ENCODE data around the gene HOXA3. TPM values are rescaled to one million over a fixed set of nuclear protein-coding genes. Genes with fewer than 3 reads are reported as not detected.

Gene HOXA3
- total RNA-seq, 1 experiment from 2014 or later = not detected

- DNase-seq = no peak
- Histone ChIP-seq H3K79me2 (ENCODE audit: insufficient read depth, low read length) (no peaks in the 10 kb centered on the region), H2BK12ac (ENCODE audit: insufficient read length, low read depth, low read length) (no peak overlapping the region), H2BK20ac (ENCODE audit: low read depth, low read length, poor library complexity, severe bottlenecking) (no peak overlapping the region), H2AFZ (ENCODE audit: low read length) (no peak overlapping the region), H3K27ac (ENCODE audit: insufficient read length, low read depth, low read length) (no peak overlapping the region), H3K14ac (ENCODE audit: insufficient read depth, low read length) (no peak overlapping the region), H3K56ac (ENCODE audit: insufficient read length, low read depth, low read length) (no peak overlapping the region), H3K18ac (ENCODE audit: insufficient read length, low read depth, low read length) (no peak overlapping the region), H3K9me3 (ENCODE audit: control insufficient read depth, low read depth, low read length) (no peaks in the 10 kb centered on the region), H3K27me3 (ENCODE audit: insufficient read depth, low read length) (peaks cover 96% of the 10 kb centered on the region), H2BK5ac (ENCODE audit: insufficient read length, low read length) (no peak overlapping the region), H3T11ph (ENCODE audit: low read length) (no peak overlapping the region), H4K91ac (ENCODE audit: insufficient read length, low read depth, low read length) (no peak overlapping the region), H4K8ac (replicated peaks; ENCODE audit: insufficient read length, low read depth, low read length) (no peak overlapping the region), H4K20me1 (ENCODE audit: control insufficient read depth, insufficient read depth, insufficient read length) (peaks cover 2% of the 10 kb centered on the region), H2AK5ac (ENCODE audit: insufficient read length, low read length) (no peak overlapping the region), H3K4me2 (ENCODE audit: insufficient read depth, insufficient read length, low read length) (no peak overlapping the region), H4K5ac (ENCODE audit: insufficient read length, low read depth, low read length) (no peak overlapping the region), H3K9ac (ENCODE audit: extremely low read depth, insufficient read length, low read length) (no peak overlapping the region), H2BK15ac (ENCODE audit: low read depth, low read length) (no peak overlapping the region), H3K23me2 (ENCODE audit: insufficient read length, low read depth, low read length, poor library complexity, severe bottlenecking) (peaks cover 3% of the 10 kb centered on the region), H3K79me1 (ENCODE audit: insufficient read depth, low read depth, low read length, poor library complexity, severe bottlenecking) (no peaks in the 10 kb centered on the region), H3K4ac (ENCODE audit: low read depth, low read length) (no peak overlapping the region), H3K23ac (ENCODE audit: insufficient read length, low read depth, low read length) (no peak overlapping the region), H2BK120ac (ENCODE audit: low read depth, low read length, poor library complexity, severe bottlenecking) (no peak overlapping the region), H3K4me1 (ENCODE audit: insufficient read depth, low read length) (no peaks in the 10 kb centered on the region)
- WGBS (ENCODE audit: extremely low coverage, insufficient read length, low lambda C conversion rate) = no CpG with 5 or more reads among the region's 4 CpGs
- H3K4me3 Mint-ChIP-seq = no peak overlapping the region
- no peak for TF ChIP-seq CTCF (conservative IDR thresholded peaks at IDR 0.05)
- H3K4me1 Mint-ChIP-seq = peaks cover 10 to 19% of the 10 kb centered on the region in 2 experiments
- peaks cover 0 to 3% of the 10 kb centered on the region in 2 experiments; a peak in 3 of 5 replicates for H3K9me3 Mint-ChIP-seq
- peaks cover 98% of the 10 kb centered on the region for H3K27me3 Mint-ChIP-seq (ENCODE audit: low read depth)
- no peak overlapping the region for H3K27ac Mint-ChIP-seq
- H3K36me3 Mint-ChIP-seq (ENCODE audit: insufficient read depth in 1 of 3, low read depth in 3 of 3) = no peaks in the 10 kb centered on the region; a peak in 1 of 7 replicates
Observed at GRCh38 chr7:27111751-27112277, 40.6 kb downstream of the HOXA3 start.

All from H9 (cell line).